ENCODE measurements around the gene PBXIP1. TPM values are rescaled to one million over a fixed set of nuclear protein-coding genes. Genes with fewer than 3 reads are reported as not detected.

The PBXIP1 gene
- total and polyA plus RNA-seq, 11 donors, result 36.9 to 70.4 (median 51.5) TPM

- no peaks in the 10 kb centered on the region for H3K27me3 ChIP-seq
- ATAC-seq, result no peak
- TF ChIP-seq CTCF (IDR thresholded peaks at IDR 0.05) (no peak), POLR2A (IDR thresholded peaks at IDR 0.05) (no peak)
- 15 to 20% (median 17%) methylated on average over 12 to 17 of the region's 17 CpGs for WGBS, 4 donors
- H3K27ac ChIP-seq, result peak overlapping the region in 10 of 12 donors; percentile 48 to 82 (median 74)
- H3K9me3 ChIP-seq, result no peaks in the 10 kb centered on the region
- peaks cover 3 to 28% (median 14%) of the 10 kb centered on the region in 12 donors for H3K4me1 ChIP-seq
- intact Hi-C loops (cut with DNase I), result loop anchor here in 3 of 10 donors (1.0 to 2.0 kb wide), 3 partner anchors 10 to 17 kb away; partner anchors contain the start of gene CKS1B (in 1 of the 3)
- peak overlapping the region; percentile 43 to 87 (median 71) for H3K4me3 ChIP-seq
- no peak for DNase-seq
- H3K36me3 ChIP-seq, result peaks cover 0 to 32% (median 22%) of the 10 kb centered on the region in 9 donors
Measured at GRCh38 chr1:154983776-154984466, 28.0 kb upstream of the PBXIP1 start.

GRCh38 chr1:154982897-154983648 is 27.2 kb upstream of the PBXIP1 start, which contains the start of gene FLAD1:
Gene FLAD1 (plus strand): TSS chr1:154983344. CDS start chr1:154983695, 351 bp downstream.
- peak; percentile 100 for ATAC-seq
- WGBS, 4 donors, result 0 to 1% (median 1%) methylated on average over 26 of the region's 26 CpGs
- Histone ChIP-seq H3K4me1 (peaks cover 3 to 28% (median 14%) of the 10 kb centered on the region in 12 donors), H3K27me3 (no peaks in the 10 kb centered on the region), H3K27ac (peak within 1 kb of the TSS in 11 of 12 donors; percentile 48 to 82 (median 76)), H3K4me3 (peak within 1 kb of the TSS; percentile 43 to 87 (median 71)), H3K9me3 (no peaks in the 10 kb centered on the region), H3K36me3 (peaks cover 0 to 29% (median 15%) of the 10 kb centered on the region in 9 donors)
- intact Hi-C loops (cut with DNase I), result loop anchor here in 2 of 10 donors (1.0 to 2.0 kb wide), 2 partner anchors 9 to 18 kb away; partner anchors contain the start of gene CKS1B (in 1 of the 2)
- TF ChIP-seq POLR2A (IDR thresholded peaks at IDR 0.05) (peak in 1 of 2 donors; percentile 56), CTCF (IDR thresholded peaks at IDR 0.05) (no peak)
- peak; percentile 95 to 99 (median 97) for DNase-seq

DNA sequence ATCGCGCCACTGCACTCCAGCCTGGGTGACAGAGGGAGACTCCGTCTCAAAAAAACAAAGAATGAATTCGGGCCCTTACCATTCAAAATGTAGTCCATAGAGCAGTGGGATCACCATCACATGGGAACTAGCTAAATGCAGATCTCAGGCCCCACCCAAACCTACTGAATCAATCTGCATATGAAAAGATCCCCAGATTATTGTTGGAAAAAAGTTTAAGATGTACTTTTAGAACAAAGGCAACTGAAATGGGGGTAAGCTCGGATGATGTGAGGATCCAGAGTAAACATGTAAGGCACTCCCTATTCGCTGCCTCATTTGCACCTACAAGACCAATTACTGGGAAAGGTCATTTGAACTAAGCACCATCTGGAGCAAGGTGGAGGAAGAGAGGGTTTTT is 26.4 kb upstream of the PBXIP1 start:
- no peaks in the 10 kb centered on the region for H3K27me3 ChIP-seq
- H3K4me3 ChIP-seq, result peak overlapping the region in 11 of 12 donors; percentile 10 to 87 (median 71)
- 65 to 70% (median 67%) methylated on average over 6 of the region's 6 CpGs for WGBS, 4 donors
- H3K36me3 ChIP-seq, result peaks cover 0 to 21% (median 8%) of the 10 kb centered on the region in 9 donors
- no peak for ATAC-seq
- intact Hi-C loops (cut with DNase I), result loop anchor here in 1 of 10 donors (2.0 kb wide), 1 partner anchor 18 kb away; no protein-coding TSS in a partner anchor
- TF ChIP-seq POLR2A (IDR thresholded peaks at IDR 0.05) (no peak), CTCF (IDR thresholded peaks at IDR 0.05) (no peak)
- DNase-seq, result no peak
- peak overlapping the region in 6 of 12 donors; percentile 29 to 79 (median 48) for H3K27ac ChIP-seq
- H3K9me3 ChIP-seq, result no peaks in the 10 kb centered on the region
- peaks cover 3 to 27% (median 14%) of the 10 kb centered on the region in 12 donors for H3K4me1 ChIP-seq

All from heart left ventricle (tissue), 16 donors.